Heart left ventricle (tissue), 16 donors: ENCODE results near the gene TNFSF10. TPM values are rescaled to one million over a fixed set of nuclear protein-coding genes. Genes with fewer than 3 reads are reported as not detected.

Experiments used
- ATAC-seq, 4 donors: fragments of 200-7000 bp; cut with Tn5 transposase; one replicate each; pipeline ENCODE4 v1.9.1; 2020 to 2022; ENCODE audit warnings: moderate library complexity in 4 of 4, mild to moderate bottlenecking in 3 of 4, moderate number of reproducible peaks in 1 of 4
- DNase-seq, 5 donors: peaks; one replicate each; pipeline ENCODE4 v3.0.0-alpha.2; 2020
- H3K27ac ChIP-seq, 12 donors: fragments of 200-600 bp; sonication (generic) in 4 of 12; one replicate each; pipeline versions ENCODE4 v1.5.0 to v1.8.0; 2016 to 2022; ENCODE audit warnings: mild to moderate bottlenecking in 2 of 12
- H3K27me3 ChIP-seq, 9 donors: fragments of 200-600 bp; sonication (generic) in 2 of 9; one replicate each; pipeline versions ENCODE4 v1.5.1 to v1.8.0; 2016 to 2022; ENCODE audit warnings: mild to moderate bottlenecking in 3 of 9
- H3K36me3 ChIP-seq, 9 donors: fragments of 200-600 bp; sonication (generic) in 2 of 9; one replicate each; pipeline versions ENCODE4 v1.5.0 to v1.8.0; 2018 to 2022; ENCODE audit warnings: mild to moderate bottlenecking in 2 of 9
- H3K4me1 ChIP-seq, 12 donors: fragments of 200-600 bp; sonication (generic) in 4 of 12; one replicate each; pipeline versions ENCODE4 v1.5.0 to v1.8.0; 2016 to 2022; ENCODE audit warnings: mild to moderate bottlenecking in 3 of 12
- H3K4me3 ChIP-seq, 12 donors: fragments of 200-600 bp; sonication (generic) in 4 of 12; one replicate each; pipeline versions ENCODE4 v1.5.0 to v1.8.0; 2017 to 2022; ENCODE audit warnings: mild to moderate bottlenecking in 9 of 12, moderate library complexity in 4 of 12
- H3K9me3 ChIP-seq, 12 donors: fragments of 200-600 bp; sonication (generic) in 4 of 12; one replicate each; pipeline versions ENCODE4 v1.5.0 to v1.8.0; 2016 to 2022; ENCODE audit warnings: mild to moderate bottlenecking in 1 of 12
- CTCF ChIP-seq, 12 donors: fragments of 200-600 bp; sonication (generic) in 4 of 12; IDR thresholded peaks; one replicate each; pipeline versions ENCODE4 v1.5.0 to v1.8.0; 2018 to 2022; ENCODE audit warnings: antibody characterized with exemption in 12 of 12, mild to moderate bottlenecking in 5 of 12
- POLR2A ChIP-seq, 2 donors: fragments of 450-650 bp; IDR thresholded peaks; one replicate each; pipeline ENCODE4 v1.6.1; 2017; ENCODE audit warnings: antibody characterized with exemption in 2 of 2, mild to moderate bottlenecking in 2 of 2, moderate library complexity in 2 of 2
- WGBS, 4 donors: extraction: QIAGEN DNeasy Blood & Tissue Kit in 2 of 4; methylation state at CpG; one replicate each; pipeline versions ENCODE4 v1.1.5 to v1.1.7; 2013 to 2018; 5-methylcytosine and 5-hydroxymethylcytosine counted together
- intact Hi-C, 10 donors: fragments of 100-400 bp; cut with DNase I; formaldehyde crosslinking; loops; one replicate each; pipeline versions ENCODE4 v1.11.1 to v1.14.2; 2022
- polyA plus RNA-seq, 2 donors: library from polyadenylated mRNA; stranded (reverse); fragments of 200-250 nt; gene quantifications; one replicate each; pipeline ENCODE4 v1.2.3, GENCODE V29; 2013
- total RNA-seq, 9 donors: library from RNA; depleted of rRNA in 2 of 9; stranded (reverse); fragments of >200 nt in 2 of 9; fragmentation: NEBNext Ultra II Directional in 3 of 9; extraction: Animal tissue kit (Norgen Biotek cat#: 25700) in 3 of 9; gene quantifications; one replicate each; pipeline versions ENCODE4 v1.1.0 to v1.2.4, GENCODE V29; 2016 to 2023
- donor health status: ischemic (EF 13 %, LVEDD 7.1; RV severe dilation, severe dysfunction).
- donor health status: healthy with polysubstance abuse.
- donor health status: DM: no; HTN: yes; CAD: no.
- donor health status: DM: no; HTN: no; CAD: no.
- donor health status: ischemic (EF 25% LVEDD 6.9; RV normal size, moderate dysfunction).
- donor health status: ischemic (EF 25% LVEDD 5.7; RV mildly dilated, moderate dysfunction).
- donor health status: healthy.
- donor health status: DM: yes; HTN: yes; CAD: no.
- donor health status: ischemic (EF 35%, LVEDD 5.7; RV mildly dilated, moderate dysfunction).
- donor health status: nonischemic (EF 11% LVEDD 7.7; RV severe dilation, severe dysfunction).
- donor health status: DM: yes; HTN: yes; CAD: no.
- donor health status: PGD.
- donor health status: ischemic (EF 29% LVEDD 5.4; RV normal size, mild dysfunction).
- donor health status: nonischemic (EF 23%, LVEDD 6.1; RV moderate dilation, normal function).

TNFSF10 gene
- total and polyA plus RNA-seq, 11 donors: 7.0 to 80.4 (median 20.1) TPM

- ATAC-seq: no peak
- no peak overlapping the region for H3K27ac ChIP-seq
- TF ChIP-seq POLR2A (IDR thresholded peaks at IDR 0.05) (no peak), CTCF (IDR thresholded peaks at IDR 0.05) (no peak)
- 40 to 59% (median 48%) methylated on average over 1 of the region's 1 CpG for WGBS, 4 donors
- no peaks in the 10 kb centered on the region for H3K27me3 ChIP-seq
- H3K4me3 ChIP-seq: no peak overlapping the region
- no peaks in the 10 kb centered on the region for H3K36me3 ChIP-seq
- no peak for DNase-seq
- intact Hi-C loops: loop anchor here in 5 of 10 donors (5.0 to 10.0 kb wide), 5 partner anchors 97 to 1507 kb away; partner anchors contain the start of gene FNDC3B (in 1 of the 5)
- peaks cover 0 to 9% (median 0%) of the 10 kb centered on the region in 12 donors for H3K4me1 ChIP-seq
- peaks cover 0 to 12% (median 0%) of the 10 kb centered on the region in 12 donors for H3K9me3 ChIP-seq
These were observed 51.3 kb downstream of the TNFSF10 start for GRCh38 chr3:172471903-172472302.

- WGBS, 4 donors: 81 to 91% (median 87%) methylated on average over 1 of the region's 1 CpG
- Histone ChIP-seq H3K4me1 (no peaks in the 10 kb centered on the region), H3K36me3 (no peaks in the 10 kb centered on the region), H3K27me3 (no peaks in the 10 kb centered on the region), H3K27ac (no peak overlapping the region), H3K4me3 (no peak overlapping the region), H3K9me3 (peaks cover 0 to 12% (median 0%) of the 10 kb centered on the region in 12 donors)
- ATAC-seq (no peak), DNase-seq (no peak)
- TF ChIP-seq CTCF (IDR thresholded peaks at IDR 0.05): no peak
- intact Hi-C loops: loop anchor here in 5 of 10 donors (5.0 to 10.0 kb wide), 5 partner anchors 96 to 1506 kb away; partner anchors contain the start of gene FNDC3B (in 1 of the 5)
These were observed 52.6 kb downstream of the TNFSF10 start for GRCh38 chr3:172470588-172470987.

- no peak for DNase-seq
- no peak for ATAC-seq
- Histone ChIP-seq H3K4me1 (no peaks in the 10 kb centered on the region), H3K27me3 (no peaks in the 10 kb centered on the region), H3K4me3 (no peak overlapping the region), H3K9me3 (peaks cover 0 to 9% (median 0%) of the 10 kb centered on the region in 12 donors), H3K36me3 (no peaks in the 10 kb centered on the region), H3K27ac (no peak overlapping the region)
- TF ChIP-seq POLR2A (IDR thresholded peaks at IDR 0.05) (no peak), CTCF (IDR thresholded peaks at IDR 0.05) (no peak)
- 83 to 96% (median 89%) methylated on average over 2 of the region's 2 CpGs for WGBS, 4 donors
- intact Hi-C loops: no loop called here
These were observed 55.9 kb downstream of the TNFSF10 start for GRCh38 chr3:172467170-172467824.

- DNase-seq (no peak), ATAC-seq (no peak)
- Histone ChIP-seq H3K27ac (no peak overlapping the region), H3K36me3 (no peaks in the 10 kb centered on the region), H3K4me3 (no peak overlapping the region), H3K9me3 (peaks cover 0 to 3% (median 0%) of the 10 kb centered on the region in 12 donors), H3K27me3 (no peaks in the 10 kb centered on the region), H3K4me1 (no peaks in the 10 kb centered on the region)
- TF ChIP-seq CTCF (IDR thresholded peaks at IDR 0.05): no peak
- TF ChIP-seq POLR2A (IDR thresholded peaks at IDR 0.05): no peak
- WGBS, 4 donors: 85 to 91% (median 88%) methylated on average over 4 of the region's 4 CpGs
- intact Hi-C loops: no loop called here
These were observed 56.6 kb downstream of the TNFSF10 start for GRCh38 chr3:172466553-172467130.
